Measurements from ENCODE around the gene TAMALIN.

Gene TAMALIN

DNA sequence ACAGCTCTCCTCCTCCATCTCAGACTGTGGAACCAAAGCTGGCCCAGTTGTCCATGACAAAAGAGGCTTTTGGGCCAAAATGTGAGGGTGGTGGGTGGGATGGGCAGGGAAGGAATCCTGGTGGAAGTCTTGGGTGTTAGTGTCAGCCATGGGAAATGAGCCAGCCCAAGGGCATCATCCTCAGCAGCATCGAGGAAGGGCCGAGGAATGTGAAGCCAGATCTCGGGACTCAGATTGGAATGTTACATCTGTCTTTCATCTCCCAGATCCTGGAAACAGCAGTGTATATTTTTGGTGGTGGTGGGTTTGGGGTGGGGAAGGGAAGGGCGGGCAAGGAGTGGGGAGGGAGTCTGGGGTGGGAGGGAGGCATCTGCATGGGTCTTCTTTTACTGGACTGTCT is 11.8 kb upstream of the TAMALIN start:
- TF ChIP-seq EP300 (IDR thresholded peaks at IDR 0.05; ENCODE audit: borderline replicate concordance), result no peak
- no peak for TF ChIP-seq CREB1 (IDR thresholded peaks at IDR 0.05; ENCODE audit: low read depth)
- no peak for TF ChIP-seq YY1 (IDR thresholded peaks at IDR 0.05; ENCODE audit: low read depth)
- TF ChIP-seq, protein P1, sequence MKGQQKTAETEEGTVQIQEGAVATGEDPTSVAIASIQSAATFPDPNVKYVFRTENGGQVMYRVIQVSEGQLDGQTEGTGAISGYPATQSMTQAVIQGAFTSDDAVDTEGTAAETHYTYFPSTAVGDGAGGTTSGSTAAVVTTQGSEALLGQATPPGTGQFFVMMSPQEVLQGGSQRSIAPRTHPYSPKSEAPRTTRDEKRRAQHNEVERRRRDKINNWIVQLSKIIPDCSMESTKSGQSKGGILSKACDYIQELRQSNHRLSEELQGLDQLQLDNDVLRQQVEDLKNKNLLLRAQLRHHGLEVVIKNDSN (IDR thresholded peaks at IDR 0.05), result no peak
- TF ChIP-seq RAD21 (IDR thresholded peaks at IDR 0.05; ENCODE audit: low read depth), result no peak
- no peak for TF ChIP-seq NFIC (IDR thresholded peaks at IDR 0.05)
- no peak for TF ChIP-seq FOXM1 (IDR thresholded peaks at IDR 0.05; ENCODE audit: borderline replicate concordance, low read depth)
- no peak for TF ChIP-seq ZBTB7A (IDR thresholded peaks at IDR 0.05; ENCODE audit: low read depth)
- no peak for TF ChIP-seq TAF1 (IDR thresholded peaks at IDR 0.05; ENCODE audit: low read depth)
- TF ChIP-seq EGR1 (IDR thresholded peaks at IDR 0.05), result no peak
- no peak for TF ChIP-seq TEAD4 (IDR thresholded peaks at IDR 0.05)
- TF ChIP-seq TCF12 (IDR thresholded peaks at IDR 0.05; ENCODE audit: low read depth), result no peak
- TF ChIP-seq, protein P2, sequence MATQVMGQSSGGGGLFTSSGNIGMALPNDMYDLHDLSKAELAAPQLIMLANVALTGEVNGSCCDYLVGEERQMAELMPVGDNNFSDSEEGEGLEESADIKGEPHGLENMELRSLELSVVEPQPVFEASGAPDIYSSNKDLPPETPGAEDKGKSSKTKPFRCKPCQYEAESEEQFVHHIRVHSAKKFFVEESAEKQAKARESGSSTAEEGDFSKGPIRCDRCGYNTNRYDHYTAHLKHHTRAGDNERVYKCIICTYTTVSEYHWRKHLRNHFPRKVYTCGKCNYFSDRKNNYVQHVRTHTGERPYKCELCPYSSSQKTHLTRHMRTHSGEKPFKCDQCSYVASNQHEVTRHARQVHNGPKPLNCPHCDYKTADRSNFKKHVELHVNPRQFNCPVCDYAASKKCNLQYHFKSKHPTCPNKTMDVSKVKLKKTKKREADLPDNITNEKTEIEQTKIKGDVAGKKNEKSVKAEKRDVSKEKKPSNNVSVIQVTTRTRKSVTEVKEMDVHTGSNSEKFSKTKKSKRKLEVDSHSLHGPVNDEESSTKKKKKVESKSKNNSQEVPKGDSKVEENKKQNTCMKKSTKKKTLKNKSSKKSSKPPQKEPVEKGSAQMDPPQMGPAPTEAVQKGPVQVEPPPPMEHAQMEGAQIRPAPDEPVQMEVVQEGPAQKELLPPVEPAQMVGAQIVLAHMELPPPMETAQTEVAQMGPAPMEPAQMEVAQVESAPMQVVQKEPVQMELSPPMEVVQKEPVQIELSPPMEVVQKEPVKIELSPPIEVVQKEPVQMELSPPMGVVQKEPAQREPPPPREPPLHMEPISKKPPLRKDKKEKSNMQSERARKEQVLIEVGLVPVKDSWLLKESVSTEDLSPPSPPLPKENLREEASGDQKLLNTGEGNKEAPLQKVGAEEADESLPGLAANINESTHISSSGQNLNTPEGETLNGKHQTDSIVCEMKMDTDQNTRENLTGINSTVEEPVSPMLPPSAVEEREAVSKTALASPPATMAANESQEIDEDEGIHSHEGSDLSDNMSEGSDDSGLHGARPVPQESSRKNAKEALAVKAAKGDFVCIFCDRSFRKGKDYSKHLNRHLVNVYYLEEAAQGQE (IDR thresholded peaks at IDR 0.05; ENCODE audit: low read depth), result no peak
- TF ChIP-seq, protein P3, sequence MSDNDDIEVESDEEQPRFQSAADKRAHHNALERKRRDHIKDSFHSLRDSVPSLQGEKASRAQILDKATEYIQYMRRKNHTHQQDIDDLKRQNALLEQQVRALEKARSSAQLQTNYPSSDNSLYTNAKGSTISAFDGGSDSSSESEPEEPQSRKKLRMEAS (IDR thresholded peaks at IDR 0.05), result no peak
- no peak for TF ChIP-seq CEBPB (IDR thresholded peaks at IDR 0.05)

DNA sequence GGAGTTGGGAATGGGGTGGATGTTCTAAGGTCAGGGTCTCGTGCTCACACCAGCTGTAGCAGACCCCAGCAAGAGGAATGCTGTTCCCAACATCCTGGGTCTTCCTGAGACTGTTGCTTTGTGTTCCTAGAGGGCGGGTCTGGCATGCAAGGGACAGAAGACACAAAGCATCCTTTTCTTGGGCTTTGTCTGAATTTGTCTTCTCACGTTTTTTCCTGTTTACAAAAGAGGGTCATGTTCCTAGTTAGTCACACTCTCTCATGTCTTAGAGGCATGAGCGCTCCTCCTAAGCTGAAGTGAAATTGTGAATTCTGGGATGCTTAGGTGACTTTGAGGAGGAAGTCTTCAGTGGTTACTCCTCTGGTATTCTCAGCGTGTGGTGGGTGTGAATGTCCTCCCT is 9.6 kb upstream of the TAMALIN start:
- TF ChIP-seq NFIC (IDR thresholded peaks at IDR 0.05) (no peak), FOXM1 (IDR thresholded peaks at IDR 0.05; ENCODE audit: borderline replicate concordance, low read depth) (no peak), EP300 (IDR thresholded peaks at IDR 0.05; ENCODE audit: borderline replicate concordance) (no peak), TEAD4 (IDR thresholded peaks at IDR 0.05) (no peak), TCF12 (IDR thresholded peaks at IDR 0.05; ENCODE audit: low read depth) (no peak)
- TF ChIP-seq, protein P1 (IDR thresholded peaks at IDR 0.05), result no peak

DNA sequence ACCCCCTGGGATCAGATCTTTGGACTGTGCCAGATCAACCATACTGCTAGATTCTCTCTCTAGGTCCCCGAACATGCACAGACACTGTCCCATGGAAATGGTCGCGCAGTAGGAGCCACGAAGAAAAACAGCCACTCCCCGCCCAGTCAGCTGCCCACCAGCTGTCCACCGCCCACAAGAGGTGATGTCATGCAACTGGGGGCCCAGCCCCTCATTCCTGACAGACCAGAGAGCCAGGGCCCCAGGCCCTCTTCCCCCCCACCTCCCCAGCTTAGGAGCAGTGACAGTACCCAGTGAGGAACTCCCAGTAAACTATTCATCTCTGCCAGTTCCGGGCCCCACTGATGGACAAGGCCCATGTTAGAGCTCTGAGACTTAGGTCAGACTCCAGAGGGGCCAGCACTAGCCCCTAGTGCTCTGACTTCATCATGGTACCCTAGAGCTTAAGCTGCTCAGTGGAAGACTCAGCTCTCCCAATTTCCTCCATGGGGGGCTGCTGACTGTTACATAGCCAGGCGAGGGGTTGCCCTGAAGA is 3.7 kb upstream of the TAMALIN start:
- no peak for TF ChIP-seq EGR1 (IDR thresholded peaks at IDR 0.05)
- TF ChIP-seq, protein P2 (IDR thresholded peaks at IDR 0.05; ENCODE audit: low read depth), result no peak
- TF ChIP-seq, protein P1 (IDR thresholded peaks at IDR 0.05), result no peak
- no peak for TF ChIP-seq TEAD4 (IDR thresholded peaks at IDR 0.05)
- TF ChIP-seq TAF1 (IDR thresholded peaks at IDR 0.05; ENCODE audit: low read depth), result no peak
- no peak for TF ChIP-seq FOXM1 (IDR thresholded peaks at IDR 0.05; ENCODE audit: borderline replicate concordance, low read depth)
- TF ChIP-seq EP300 (IDR thresholded peaks at IDR 0.05; ENCODE audit: borderline replicate concordance), result no peak
- TF ChIP-seq, protein P3 (IDR thresholded peaks at IDR 0.05), result no peak
- TF ChIP-seq RAD21 (IDR thresholded peaks at IDR 0.05; ENCODE audit: low read depth), result no peak

DNA sequence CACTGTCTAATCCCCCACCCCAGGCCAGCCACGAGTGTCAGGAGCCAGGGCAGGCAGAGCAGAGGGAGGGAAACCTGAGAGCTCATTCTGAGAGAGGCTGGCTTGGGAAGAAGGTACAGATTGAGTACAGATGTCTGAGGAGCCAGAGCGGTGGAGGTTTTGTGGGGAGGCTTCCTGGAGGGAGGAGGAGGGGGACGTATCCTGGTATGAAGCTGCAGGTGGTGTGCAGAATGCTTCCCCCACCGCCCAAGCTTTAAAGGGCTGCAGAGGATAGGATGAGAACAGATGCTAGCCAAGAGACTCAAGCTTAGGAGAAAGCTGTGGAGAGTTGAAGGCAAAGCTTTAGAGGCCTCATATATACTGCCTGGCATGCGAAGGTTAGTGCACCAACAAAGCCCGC is 3.2 kb upstream of the TAMALIN start:
- TF ChIP-seq TAF1 (IDR thresholded peaks at IDR 0.05; ENCODE audit: low read depth) (no peak), TEAD4 (IDR thresholded peaks at IDR 0.05) (no peak), NFIC (IDR thresholded peaks at IDR 0.05) (no peak), YY1 (IDR thresholded peaks at IDR 0.05; ENCODE audit: low read depth) (no peak)

DNA sequence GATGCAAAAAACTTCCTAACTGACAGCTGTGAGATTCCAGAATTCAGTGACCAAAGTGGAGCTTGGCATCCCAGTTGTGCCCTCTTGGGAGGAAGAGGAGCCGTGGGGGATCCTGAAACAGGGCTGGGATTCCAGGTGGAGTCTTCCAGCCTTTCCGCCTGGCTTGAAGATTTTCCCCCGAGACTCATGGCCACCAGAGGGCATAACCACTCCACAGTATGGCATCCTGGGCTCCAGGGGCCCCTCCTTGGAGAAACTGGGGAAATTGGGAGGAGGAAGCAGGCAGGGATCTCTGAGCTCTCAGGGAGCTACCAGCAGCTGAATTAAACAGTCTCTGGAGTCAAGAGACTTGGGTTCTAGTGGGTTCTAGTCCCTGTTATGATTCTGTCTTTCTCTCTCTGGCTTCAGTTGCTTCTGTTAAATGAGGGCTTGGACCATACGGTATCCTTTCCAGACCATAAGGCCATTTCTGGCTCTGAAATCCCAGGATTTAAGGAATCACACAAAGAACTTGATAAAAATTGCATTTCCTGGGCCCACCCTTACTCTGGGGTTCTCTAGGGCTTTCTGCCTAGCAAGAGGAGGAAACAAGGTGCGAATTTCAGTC is 2.6 kb upstream of the TAMALIN start:
- TF ChIP-seq FOXM1 (IDR thresholded peaks at IDR 0.05; ENCODE audit: borderline replicate concordance, low read depth) (no peak; the same call in 1 of the 2 replicates), YY1 (IDR thresholded peaks at IDR 0.05; ENCODE audit: low read depth) (0 out of 2 replicates have a peak, but pooled peaks have one; percentile 45), CEBPB (IDR thresholded peaks at IDR 0.05) (no peak), TCF12 (IDR thresholded peaks at IDR 0.05; ENCODE audit: low read depth) (no peak), TAF1 (IDR thresholded peaks at IDR 0.05; ENCODE audit: low read depth) (no peak), TEAD4 (IDR thresholded peaks at IDR 0.05) (no peak), CREB1 (IDR thresholded peaks at IDR 0.05; ENCODE audit: low read depth) (no peak), RAD21 (IDR thresholded peaks at IDR 0.05; ENCODE audit: low read depth) (peak; percentile 99)
- TF ChIP-seq, protein P2 (IDR thresholded peaks at IDR 0.05; ENCODE audit: low read depth), result no peak
- TF ChIP-seq, protein P1 (IDR thresholded peaks at IDR 0.05), result no peak
